HepG2 (cell line): ENCODE data around the gene STAM. TPM values are rescaled to one million over a fixed set of nuclear protein-coding genes. Genes with fewer than 3 reads are reported as not detected.

ENCODE experiments used
- ATAC-seq: fragments of 200-7000 bp; cut with Tn5 transposase; 3 replicates; pipeline ENCODE4 v1.9.1; 2020; ENCODE audit warnings: mild to moderate bottlenecking, moderate library complexity
- BruUV-seq: library from RNA; stranded (reverse); fragments of 400-500 nt; replicated peaks from 2 replicates; lab custom pipeline; 2021; lab: Mats Ljungman, UMichigan
- CTCF ChIA-PET: fragments of 300-600 bp; formaldehyde crosslinking; extraction: SDS; loops from one replicate; lab custom pipeline; 2021; ENCODE audit warnings: low total read pairs, inconsistent platforms, low intra/inter-chr PET ratio; lab: Yijun Ruan, JAX
- POLR2A ChIA-PET: fragments of 350-600 bp; sonication (Branson Sonifier 250); formaldehyde crosslinking; loops from one replicate; lab custom pipeline; 2020; ENCODE audit warnings: antibody characterized with exemption, inconsistent platforms; lab: Yijun Ruan, JAX
- DNase-seq: peaks from one replicate; pipeline ENCODE4 v3.0.0-alpha.2; 2015; ENCODE audit warnings: low spot score
- FAIRE-seq: peaks from 3 replicates; lab custom pipeline; 2011; peaks lifted over from hg19 to GRCh38; lab: Jason Lieb, UNC
- H2AFZ ChIP-seq: one replicate; pipeline ENCODE4 v1.6.1; 2011; ENCODE audit warnings: low read length, inconsistent platforms
- H3K27ac ChIP-seq: fragments of 300-600 bp; 3 replicates; pipeline ENCODE4 v1.8.0; 2011; ENCODE audit warnings: mixed run types, mild to moderate bottlenecking, mixed read lengths, low read length, inconsistent platforms; ENCODE audit not compliant: insufficient read depth; ENCODE audit errors: extremely low read length
- H3K27me3 ChIP-seq, 2 experiments: fragments of 200-600 bp in 1 of 2; 2 replicates in 1 of 2; 3 replicates in 1 of 2; pipeline versions ENCODE4 v1.6.0 to v1.8.0; 2011; ENCODE audit warnings: low read length in 2 of 2, mild to moderate bottlenecking in 2 of 2, moderate library complexity in 2 of 2, inconsistent platforms in 1 of 2; ENCODE audit not compliant: insufficient read depth in 2 of 2, control insufficient read depth in 1 of 2
- H3K36me3 ChIP-seq, 2 experiments: fragments of 200-600 bp in 1 of 2; replicated peaks in 1 of 2; 2 replicates in 1 of 2; 3 replicates in 1 of 2; pipeline versions ENCODE4 v1.5.1 to v1.8.0; 2011; ENCODE audit warnings: low read length in 2 of 2, inconsistent platforms in 1 of 2; ENCODE audit not compliant: insufficient read depth in 2 of 2, control insufficient read depth in 1 of 2
- H3K4me1 ChIP-seq: 2 replicates; pipeline ENCODE4 v1.5.1; 2012; ENCODE audit warnings: low read length, inconsistent platforms; ENCODE audit not compliant: insufficient read depth
- H3K4me2 ChIP-seq: 2 replicates; pipeline ENCODE4 v1.6.0; 2011; ENCODE audit warnings: low read depth, low read length, inconsistent platforms
- H3K4me3 ChIP-seq, 3 experiments: fragments of 200-600 bp in 1 of 3; sonication (generic), shearing (Covaris generic) in 1 of 3; replicated peaks in 1 of 3; 2 replicates each; pipeline ENCODE4 v1.5.1; 2011 to 2016; ENCODE audit warnings: low read length in 3 of 3, inconsistent platforms in 2 of 3, low read depth in 2 of 3, mild to moderate bottlenecking in 2 of 3, control low read depth in 1 of 3, mixed read lengths in 1 of 3; ENCODE audit not compliant: insufficient read depth in 1 of 3
- H3K79me2 ChIP-seq: one replicate; pipeline ENCODE4 v1.6.1; 2011; ENCODE audit warnings: low read length, inconsistent platforms; ENCODE audit not compliant: insufficient read depth
- H3K9ac ChIP-seq: 2 replicates; pipeline ENCODE4 v1.6.0; 2011; ENCODE audit warnings: mild to moderate bottlenecking, low read depth, low read length, inconsistent platforms; ENCODE audit not compliant: insufficient read depth
- H3K9me3 ChIP-seq: 2 replicates; pipeline ENCODE4 v1.5.1; 2012; ENCODE audit warnings: mild to moderate bottlenecking, low read length
- H4K20me1 ChIP-seq: 2 replicates; pipeline ENCODE4 v1.6.0; 2011; ENCODE audit warnings: inconsistent platforms, mild to moderate bottlenecking, low read length, moderate library complexity; ENCODE audit not compliant: insufficient read depth
- HIVEP1 ChIP-seq: sonication (generic); formaldehyde crosslinking; IDR thresholded peaks from 2 replicates; pipeline ENCODE4 v1.4.0; 2020; ENCODE audit warnings: mild to moderate bottlenecking, missing genetic modification reagents
- KLF12 ChIP-seq: sonication (generic); formaldehyde crosslinking; IDR thresholded peaks from 2 replicates; pipeline ENCODE4 v1.4.0; 2020; ENCODE audit warnings: missing genetic modification reagents, borderline replicate concordance
- MEIS1 ChIP-seq: sonication (generic); formaldehyde crosslinking; IDR thresholded peaks from 2 replicates; pipeline ENCODE4 v1.9.0; 2021; ENCODE audit warnings: mild to moderate bottlenecking, missing genetic modification reagents, moderate library complexity, borderline replicate concordance
- PLRG1 ChIP-seq: fragments of 450-650 bp; conservative IDR thresholded peaks from 2 replicates; pipeline ENCODE4 v1.6.1; 2016
- SALL1 ChIP-seq: sonication (generic); formaldehyde crosslinking; IDR thresholded peaks from 2 replicates; pipeline ENCODE4 v1.8.0; 2022; ENCODE audit warnings: mild to moderate bottlenecking, missing genetic modification reagents
- ZC3H13 ChIP-seq: sonication (generic); formaldehyde crosslinking; IDR thresholded peaks from 2 replicates; pipeline ENCODE4 v1.8.1; 2023; ENCODE audit warnings: mild to moderate bottlenecking, missing genetic modification reagents, moderate library complexity
- ZSCAN29 ChIP-seq: sonication (generic); formaldehyde crosslinking; conservative IDR thresholded peaks from 2 replicates; pipeline ENCODE4 v1.4.0; 2020; ENCODE audit warnings: mild to moderate bottlenecking, missing genetic modification reagents
- WGBS: methylation state at CpG from one replicate; pipeline ENCODE4 v1.1.6; 2017; ENCODE audit warnings: low lambda C conversion rate; 5-methylcytosine and 5-hydroxymethylcytosine counted together
- in situ Hi-C: cut with HindIII; loops from 2 replicates; pipeline ENCODE4 v1.10.0; 2017; ENCODE audit warnings: low pct_unique_long_range_greater_than_20kb; ENCODE audit not compliant: extremely low pct_ligation_motif_present
- intact Hi-C: fragments of 100-400 bp; cut with micrococcal nuclease; formaldehyde crosslinking; loops from one replicate; pipeline ENCODE4 v1.10.0; 2022; ENCODE audit not compliant: unreplicated experiment
- polyA plus RNA-seq, 8 experiments: library from polyadenylated mRNA; depleted of rRNA in 3 of 8; stranded (reverse) in 7 of 8; unstranded in 1 of 8; fragments of >200 nt; fragmentation: Illumina TruSeq in 4 of 8; extraction: Trizol in 4 of 8; gene quantifications; 2 replicates each; pipeline versions ENCODE4 v1.2.1 to v1.2.3, GENCODE V29; 2011 to 2016; ENCODE audit warnings: low read depth in 4 of 8, missing spikeins in 1 of 8, mixed read lengths in 1 of 8; ENCODE audit not compliant: insufficient read depth in 1 of 8
- total RNA-seq, 5 experiments: library from RNA; depleted of rRNA; stranded (reverse); fragments of >200 nt; fragmentation: Illumina TruSeq; extraction: Trizol; gene quantifications; 2 replicates each; pipeline ENCODE4 v1.2.3, GENCODE V29; 2016; ENCODE audit warnings: low read depth in 1 of 5
- TF ChIP-seq, protein P1 (sequence below): IDR thresholded peaks from 2 replicates; pipeline ENCODE4 v1.6.1; 2016
- TF ChIP-seq, protein P2 (sequence below): sonication (generic); formaldehyde crosslinking; IDR thresholded peaks from 2 replicates; pipeline ENCODE4 v1.4.0; 2020; ENCODE audit warnings: mild to moderate bottlenecking, missing genetic modification reagents
- TF ChIP-seq, protein P3 (sequence below): sonication (generic); formaldehyde crosslinking; conservative IDR thresholded peaks from 2 replicates; pipeline ENCODE4 v1.4.0; 2020; ENCODE audit warnings: mild to moderate bottlenecking, missing genetic modification reagents, moderate library complexity
- TF ChIP-seq, protein P4 (sequence below): IDR thresholded peaks from 2 replicates; pipeline ENCODE4 v1.4.0; 2020; ENCODE audit warnings: mild to moderate bottlenecking, missing genetic modification reagents

The STAM gene
- total and polyA plus RNA-seq, 2 of the 13 experiments (the other 11 are each of a cell fraction or from before 2014, with no cell fraction given): 19.5 to 25.1 TPM

DNA sequence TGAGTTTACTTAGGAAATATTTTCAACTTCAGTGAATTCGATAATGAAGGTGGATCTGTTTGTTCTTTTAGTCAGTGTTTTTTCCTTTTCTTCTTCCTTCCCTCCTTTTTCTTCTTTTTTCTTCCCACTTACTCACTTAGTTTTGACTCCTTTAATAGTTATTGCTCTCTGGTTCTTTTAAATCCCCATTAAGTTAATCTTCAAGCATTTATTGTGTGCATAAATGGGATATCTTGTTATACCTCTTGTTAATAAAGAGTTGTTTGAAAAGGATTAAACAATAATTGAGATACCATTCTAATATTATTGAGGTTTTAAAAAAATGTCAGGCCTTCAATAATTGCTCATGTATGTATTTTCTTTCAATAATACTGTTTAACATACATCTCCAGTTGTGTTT is 19.5 kb downstream of the STAM start:
- no peak for DNase-seq
- ATAC-seq: no peak
- TF ChIP-seq, protein P1, sequence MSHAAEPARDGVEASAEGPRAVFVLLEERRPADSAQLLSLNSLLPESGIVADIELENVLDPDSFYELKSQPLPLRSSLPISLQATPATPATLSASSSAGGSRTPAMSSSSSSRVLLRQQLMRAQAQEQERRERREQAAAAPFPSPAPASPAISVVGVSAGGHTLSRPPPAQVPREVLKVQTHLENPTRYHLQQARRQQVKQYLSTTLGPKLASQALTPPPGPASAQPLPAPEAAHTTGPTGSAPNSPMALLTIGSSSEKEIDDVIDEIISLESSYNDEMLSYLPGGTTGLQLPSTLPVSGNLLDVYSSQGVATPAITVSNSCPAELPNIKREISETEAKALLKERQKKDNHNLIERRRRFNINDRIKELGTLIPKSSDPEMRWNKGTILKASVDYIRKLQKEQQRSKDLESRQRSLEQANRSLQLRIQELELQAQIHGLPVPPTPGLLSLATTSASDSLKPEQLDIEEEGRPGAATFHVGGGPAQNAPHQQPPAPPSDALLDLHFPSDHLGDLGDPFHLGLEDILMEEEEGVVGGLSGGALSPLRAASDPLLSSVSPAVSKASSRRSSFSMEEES (CRISPR knock-in tag): no peak
- TF ChIP-seq KLF12 (CRISPR knock-in tag): no peak
- no peak for TF ChIP-seq HIVEP1 (CRISPR knock-in tag)
- no peak for TF ChIP-seq ZSCAN29
- no peak for TF ChIP-seq PLRG1
- TF ChIP-seq, protein P2, sequence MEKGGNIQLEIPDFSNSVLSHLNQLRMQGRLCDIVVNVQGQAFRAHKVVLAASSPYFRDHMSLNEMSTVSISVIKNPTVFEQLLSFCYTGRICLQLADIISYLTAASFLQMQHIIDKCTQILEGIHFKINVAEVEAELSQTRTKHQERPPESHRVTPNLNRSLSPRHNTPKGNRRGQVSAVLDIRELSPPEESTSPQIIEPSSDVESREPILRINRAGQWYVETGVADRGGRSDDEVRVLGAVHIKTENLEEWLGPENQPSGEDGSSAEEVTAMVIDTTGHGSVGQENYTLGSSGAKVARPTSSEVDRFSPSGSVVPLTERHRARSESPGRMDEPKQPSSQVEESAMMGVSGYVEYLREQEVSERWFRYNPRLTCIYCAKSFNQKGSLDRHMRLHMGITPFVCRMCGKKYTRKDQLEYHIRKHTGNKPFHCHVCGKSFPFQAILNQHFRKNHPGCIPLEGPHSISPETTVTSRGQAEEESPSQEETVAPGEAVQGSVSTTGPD: no peak
- no peak for TF ChIP-seq SALL1 (CRISPR knock-in tag)
- no peak for TF ChIP-seq ZC3H13 (CRISPR knock-in tag)
- no peak for TF ChIP-seq MEIS1
- TF ChIP-seq, protein P3, sequence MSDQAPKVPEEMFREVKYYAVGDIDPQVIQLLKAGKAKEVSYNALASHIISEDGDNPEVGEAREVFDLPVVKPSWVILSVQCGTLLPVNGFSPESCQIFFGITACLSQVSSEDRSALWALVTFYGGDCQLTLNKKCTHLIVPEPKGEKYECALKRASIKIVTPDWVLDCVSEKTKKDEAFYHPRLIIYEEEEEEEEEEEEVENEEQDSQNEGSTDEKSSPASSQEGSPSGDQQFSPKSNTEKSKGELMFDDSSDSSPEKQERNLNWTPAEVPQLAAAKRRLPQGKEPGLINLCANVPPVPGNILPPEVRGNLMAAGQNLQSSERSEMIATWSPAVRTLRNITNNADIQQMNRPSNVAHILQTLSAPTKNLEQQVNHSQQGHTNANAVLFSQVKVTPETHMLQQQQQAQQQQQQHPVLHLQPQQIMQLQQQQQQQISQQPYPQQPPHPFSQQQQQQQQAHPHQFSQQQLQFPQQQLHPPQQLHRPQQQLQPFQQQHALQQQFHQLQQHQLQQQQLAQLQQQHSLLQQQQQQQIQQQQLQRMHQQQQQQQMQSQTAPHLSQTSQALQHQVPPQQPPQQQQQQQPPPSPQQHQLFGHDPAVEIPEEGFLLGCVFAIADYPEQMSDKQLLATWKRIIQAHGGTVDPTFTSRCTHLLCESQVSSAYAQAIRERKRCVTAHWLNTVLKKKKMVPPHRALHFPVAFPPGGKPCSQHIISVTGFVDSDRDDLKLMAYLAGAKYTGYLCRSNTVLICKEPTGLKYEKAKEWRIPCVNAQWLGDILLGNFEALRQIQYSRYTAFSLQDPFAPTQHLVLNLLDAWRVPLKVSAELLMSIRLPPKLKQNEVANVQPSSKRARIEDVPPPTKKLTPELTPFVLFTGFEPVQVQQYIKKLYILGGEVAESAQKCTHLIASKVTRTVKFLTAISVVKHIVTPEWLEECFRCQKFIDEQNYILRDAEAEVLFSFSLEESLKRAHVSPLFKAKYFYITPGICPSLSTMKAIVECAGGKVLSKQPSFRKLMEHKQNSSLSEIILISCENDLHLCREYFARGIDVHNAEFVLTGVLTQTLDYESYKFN (CRISPR knock-in tag): no peak
- TF ChIP-seq, protein P4, sequence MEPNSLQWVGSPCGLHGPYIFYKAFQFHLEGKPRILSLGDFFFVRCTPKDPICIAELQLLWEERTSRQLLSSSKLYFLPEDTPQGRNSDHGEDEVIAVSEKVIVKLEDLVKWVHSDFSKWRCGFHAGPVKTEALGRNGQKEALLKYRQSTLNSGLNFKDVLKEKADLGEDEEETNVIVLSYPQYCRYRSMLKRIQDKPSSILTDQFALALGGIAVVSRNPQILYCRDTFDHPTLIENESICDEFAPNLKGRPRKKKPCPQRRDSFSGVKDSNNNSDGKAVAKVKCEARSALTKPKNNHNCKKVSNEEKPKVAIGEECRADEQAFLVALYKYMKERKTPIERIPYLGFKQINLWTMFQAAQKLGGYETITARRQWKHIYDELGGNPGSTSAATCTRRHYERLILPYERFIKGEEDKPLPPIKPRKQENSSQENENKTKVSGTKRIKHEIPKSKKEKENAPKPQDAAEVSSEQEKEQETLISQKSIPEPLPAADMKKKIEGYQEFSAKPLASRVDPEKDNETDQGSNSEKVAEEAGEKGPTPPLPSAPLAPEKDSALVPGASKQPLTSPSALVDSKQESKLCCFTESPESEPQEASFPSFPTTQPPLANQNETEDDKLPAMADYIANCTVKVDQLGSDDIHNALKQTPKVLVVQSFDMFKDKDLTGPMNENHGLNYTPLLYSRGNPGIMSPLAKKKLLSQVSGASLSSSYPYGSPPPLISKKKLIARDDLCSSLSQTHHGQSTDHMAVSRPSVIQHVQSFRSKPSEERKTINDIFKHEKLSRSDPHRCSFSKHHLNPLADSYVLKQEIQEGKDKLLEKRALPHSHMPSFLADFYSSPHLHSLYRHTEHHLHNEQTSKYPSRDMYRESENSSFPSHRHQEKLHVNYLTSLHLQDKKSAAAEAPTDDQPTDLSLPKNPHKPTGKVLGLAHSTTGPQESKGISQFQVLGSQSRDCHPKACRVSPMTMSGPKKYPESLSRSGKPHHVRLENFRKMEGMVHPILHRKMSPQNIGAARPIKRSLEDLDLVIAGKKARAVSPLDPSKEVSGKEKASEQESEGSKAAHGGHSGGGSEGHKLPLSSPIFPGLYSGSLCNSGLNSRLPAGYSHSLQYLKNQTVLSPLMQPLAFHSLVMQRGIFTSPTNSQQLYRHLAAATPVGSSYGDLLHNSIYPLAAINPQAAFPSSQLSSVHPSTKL (CRISPR knock-in tag): no peak
- POLR2A ChIA-PET: interaction anchor here (1.7 kb wide), 1 partner anchor 13 kb away, joined by 4 read pairs; no protein-coding TSS in a partner anchor
- intact Hi-C loops (no loop called here), in situ Hi-C loops (loop anchor here (25.0 kb wide), 1 partner anchor 999 kb away; the partner anchor contains the start of genes ARL5B and NSUN6)
- 91% methylated on average over 1 of the region's 1 CpG for WGBS
- no peak for FAIRE-seq
- Histone ChIP-seq H2AFZ (no peak overlapping the region), H3K4me3 (no peak overlapping the region), H3K9ac (no peak overlapping the region), H3K4me2 (no peak overlapping the region), H4K20me1 (0 out of 2 replicates have a peak, but pooled peaks cover under 1% of the 10 kb centered on the region), H3K36me3 (peaks cover 2 to 16% of the 10 kb centered on the region in 2 experiments; a peak in 3 of 5 replicates), H3K79me2 (peaks cover 78% of the 10 kb centered on the region), H3K9me3 (no peaks in the 10 kb centered on the region), H3K27ac (no peak overlapping the region), H3K27me3 (no peaks in the 10 kb centered on the region), H3K4me1 (peaks cover 38% of the 10 kb centered on the region)
- BruUV-seq: no TSS peak
- CTCF ChIA-PET: no interaction called here
